Muscle layer of colon (tissue), 2 donors: ENCODE data around the gene BICC1.

Experiments used
- H3K27ac ChIP-seq: one replicate; pipeline ENCODE4 v1.7.0; 2013; ENCODE audit warnings: low read depth, mild to moderate bottlenecking, low read length, moderate library complexity
- H3K27me3 ChIP-seq, 2 donors: one replicate each; pipeline ENCODE4 v1.7.0; 2013; ENCODE audit warnings: low read length in 2 of 2, mild to moderate bottlenecking in 2 of 2; ENCODE audit not compliant: insufficient read depth in 2 of 2, control insufficient read depth in 1 of 2
- H3K36me3 ChIP-seq: one replicate; pipeline ENCODE4 v1.7.0; 2013; ENCODE audit warnings: mild to moderate bottlenecking, low read length; ENCODE audit not compliant: insufficient read depth
- H3K4me1 ChIP-seq: one replicate; pipeline ENCODE4 v1.7.0; 2013; ENCODE audit warnings: mild to moderate bottlenecking, low read length; ENCODE audit not compliant: insufficient read depth
- H3K4me3 ChIP-seq, 2 donors: one replicate each; pipeline ENCODE4 v1.7.0; 2013; ENCODE audit warnings: low read length in 2 of 2, low read depth in 1 of 2, mild to moderate bottlenecking in 1 of 2, moderate library complexity in 1 of 2
- H3K9ac ChIP-seq: one replicate; pipeline ENCODE4 v1.7.0; 2013; ENCODE audit warnings: low read length
- H3K9me3 ChIP-seq: one replicate; pipeline ENCODE4 v1.7.0; 2013; ENCODE audit warnings: mild to moderate bottlenecking, low read length
- donor health status: abdominal sarcoma.
- donor health status: Adenocarcinoma of cecum.

BICC1 gene

DNA sequence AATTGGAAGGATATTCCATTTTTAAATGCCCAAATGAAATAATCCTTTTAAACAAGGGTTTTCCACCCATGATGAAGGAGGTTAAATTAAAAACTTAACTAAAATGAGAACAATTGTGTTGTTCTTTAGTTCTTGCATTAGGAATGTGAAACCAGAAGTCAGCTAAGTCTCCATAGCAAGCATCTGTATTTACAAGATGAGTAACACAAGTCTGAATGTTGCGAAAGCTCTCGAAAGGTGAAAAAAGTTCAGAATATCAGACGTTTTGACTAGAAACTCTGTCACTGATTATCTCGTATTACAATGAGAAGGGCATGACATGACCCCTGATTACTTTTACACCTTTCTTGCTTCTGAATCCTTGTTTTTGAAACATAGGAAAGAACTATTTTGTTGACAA is 149.6 kb downstream of the BICC1 start:
- H3K27ac ChIP-seq: no peak overlapping the region
- no peak overlapping the region for H3K4me3 ChIP-seq
- peaks cover 6% of the 10 kb centered on the region for H3K9me3 ChIP-seq
- H3K4me1 ChIP-seq: peaks cover 4% of the 10 kb centered on the region
- H3K27me3 ChIP-seq: no peaks in the 10 kb centered on the region
- H3K36me3 ChIP-seq: no peaks in the 10 kb centered on the region
- H3K9ac ChIP-seq: no peak overlapping the region

DNA sequence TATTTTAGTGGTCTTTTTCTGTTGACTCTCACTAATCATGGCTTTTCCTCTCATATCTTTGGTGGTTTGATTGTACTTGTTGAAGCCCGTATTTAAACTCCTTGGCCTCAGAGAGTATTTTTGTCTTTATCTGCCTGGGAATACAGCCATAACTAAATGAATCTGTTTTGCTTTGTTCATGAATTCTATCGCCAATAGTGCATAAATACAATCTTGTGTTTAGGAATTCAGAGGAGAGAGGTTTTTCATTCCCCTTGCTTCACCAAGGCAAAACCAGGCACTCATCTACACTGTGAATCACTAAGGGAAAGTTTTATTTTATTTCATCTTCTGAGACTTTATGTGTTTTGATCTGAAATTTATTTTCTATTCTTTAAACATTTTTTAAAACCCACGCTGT is 152.7 kb downstream of the BICC1 start:
- H3K4me1 ChIP-seq: peaks cover 3% of the 10 kb centered on the region

DNA sequence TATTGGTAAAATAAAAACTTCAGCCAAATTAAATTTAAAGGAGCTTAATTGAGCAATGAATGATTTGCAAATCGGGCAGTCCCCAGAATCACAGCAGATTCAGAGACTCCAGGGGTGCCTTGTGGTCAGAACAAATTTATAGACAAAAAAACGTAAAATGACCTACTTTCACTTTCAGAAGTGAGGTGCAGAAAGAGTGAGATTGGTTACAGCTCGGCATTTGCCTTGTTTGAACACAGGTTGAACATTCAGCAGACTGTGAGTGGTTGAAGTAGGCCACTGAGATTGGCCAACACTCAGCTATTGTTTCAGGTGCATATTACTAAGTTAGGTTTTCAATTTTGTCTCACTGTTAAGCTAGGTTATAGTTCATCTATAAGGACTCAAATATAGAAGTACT is 153.4 kb downstream of the BICC1 start:
- Histone ChIP-seq H3K27ac (no peak overlapping the region), H3K27me3 (no peaks in the 10 kb centered on the region), H3K4me3 (no peak overlapping the region), H3K36me3 (no peaks in the 10 kb centered on the region), H3K9me3 (peaks cover 6% of the 10 kb centered on the region), H3K4me1 (no peaks in the 10 kb centered on the region), H3K9ac (no peak overlapping the region)

More for the DNA sequence above, 152.7 kb downstream of the BICC1 start:
- H3K9me3 ChIP-seq: peaks cover 6% of the 10 kb centered on the region
- H3K36me3 ChIP-seq: no peaks in the 10 kb centered on the region
- no peak overlapping the region for H3K9ac ChIP-seq
- no peak overlapping the region for H3K4me3 ChIP-seq
- no peak overlapping the region for H3K27ac ChIP-seq
- no peaks in the 10 kb centered on the region for H3K27me3 ChIP-seq

DNA sequence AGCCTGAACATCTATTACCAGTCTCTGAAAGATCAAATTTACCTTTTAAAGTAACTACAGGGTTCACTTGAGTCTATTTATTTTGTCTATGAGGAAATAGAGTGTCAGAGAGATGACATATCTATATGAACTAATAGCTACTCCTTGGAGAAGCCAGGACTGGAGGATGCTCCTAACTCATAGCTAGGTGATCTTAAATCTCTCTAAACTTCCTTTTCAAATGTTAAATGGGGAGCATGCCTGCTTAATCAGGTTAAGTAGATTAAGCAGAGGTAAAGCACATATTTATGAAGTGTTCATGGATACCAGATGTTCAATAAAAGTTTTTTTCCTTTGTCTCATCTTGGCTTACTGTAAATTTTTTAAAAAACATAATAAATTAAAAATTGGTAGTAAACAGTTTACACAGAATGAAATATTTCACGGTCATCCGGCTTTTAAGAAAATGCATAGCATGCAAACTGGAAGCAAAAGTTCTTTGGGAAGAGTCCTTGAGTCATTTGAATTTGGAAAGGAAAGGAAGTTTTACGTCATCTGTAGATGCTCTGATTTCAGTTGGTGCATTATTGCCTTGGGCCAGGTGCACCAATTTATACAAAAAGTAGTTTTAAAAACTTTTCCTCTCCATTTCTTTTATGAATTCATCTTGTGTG is 155.1 kb downstream of the BICC1 start:
- Histone ChIP-seq H3K27me3 (no peaks in the 10 kb centered on the region), H3K36me3 (no peaks in the 10 kb centered on the region), H3K9ac (no peak overlapping the region), H3K9me3 (peaks cover 6% of the 10 kb centered on the region), H3K4me1 (no peaks in the 10 kb centered on the region), H3K4me3 (no peak overlapping the region), H3K27ac (no peak overlapping the region)

DNA sequence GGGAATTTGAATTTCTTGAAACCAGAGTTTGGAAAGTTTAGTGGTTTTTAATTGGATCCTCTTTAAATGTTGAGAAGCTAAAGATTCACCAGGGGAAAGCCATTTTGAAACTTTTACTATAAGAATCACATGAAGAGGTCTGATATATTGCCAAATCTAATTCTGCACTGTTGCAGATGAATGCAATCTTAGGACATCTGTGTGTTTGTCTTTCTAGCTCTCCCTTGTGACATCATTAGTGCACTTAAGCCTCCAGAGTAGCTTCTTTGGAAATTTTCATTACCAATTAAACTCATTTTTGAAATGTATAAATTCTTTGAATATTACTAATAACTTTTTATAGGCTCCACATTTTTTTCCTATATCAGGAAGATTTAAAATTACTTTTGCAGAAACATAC is 160.2 kb downstream of the BICC1 start:
- H3K36me3 ChIP-seq: no peaks in the 10 kb centered on the region
- no peaks in the 10 kb centered on the region for H3K4me1 ChIP-seq
- no peak overlapping the region for H3K4me3 ChIP-seq
- no peak overlapping the region for H3K9ac ChIP-seq
- H3K9me3 ChIP-seq: no peaks in the 10 kb centered on the region
- H3K27ac ChIP-seq: no peak overlapping the region
- no peaks in the 10 kb centered on the region for H3K27me3 ChIP-seq

DNA sequence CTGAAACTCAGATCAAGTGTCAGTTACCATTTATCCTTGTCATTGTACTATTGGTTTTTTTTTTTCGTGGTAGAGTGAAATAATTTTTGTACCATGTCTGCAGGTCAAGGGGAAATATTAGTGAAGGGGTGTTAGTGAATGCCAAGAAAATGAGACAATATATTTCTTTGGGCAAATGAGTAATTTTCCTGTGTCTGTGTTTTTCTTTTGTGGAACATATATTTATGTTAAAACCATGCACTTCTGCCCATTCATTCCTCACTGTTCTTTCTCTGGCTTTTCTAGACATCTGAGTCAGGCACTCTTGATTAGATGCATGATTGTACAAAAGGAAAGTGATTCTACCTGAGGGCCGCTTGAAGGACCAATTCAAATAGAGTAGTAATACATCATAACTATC is 161.6 kb downstream of the BICC1 start:
- H3K27ac ChIP-seq: no peak overlapping the region
- H3K27me3 ChIP-seq: no peaks in the 10 kb centered on the region
- no peaks in the 10 kb centered on the region for H3K9me3 ChIP-seq
- H3K36me3 ChIP-seq: no peaks in the 10 kb centered on the region
- H3K4me3 ChIP-seq: no peak overlapping the region
- H3K4me1 ChIP-seq: no peaks in the 10 kb centered on the region
- no peak overlapping the region for H3K9ac ChIP-seq

DNA sequence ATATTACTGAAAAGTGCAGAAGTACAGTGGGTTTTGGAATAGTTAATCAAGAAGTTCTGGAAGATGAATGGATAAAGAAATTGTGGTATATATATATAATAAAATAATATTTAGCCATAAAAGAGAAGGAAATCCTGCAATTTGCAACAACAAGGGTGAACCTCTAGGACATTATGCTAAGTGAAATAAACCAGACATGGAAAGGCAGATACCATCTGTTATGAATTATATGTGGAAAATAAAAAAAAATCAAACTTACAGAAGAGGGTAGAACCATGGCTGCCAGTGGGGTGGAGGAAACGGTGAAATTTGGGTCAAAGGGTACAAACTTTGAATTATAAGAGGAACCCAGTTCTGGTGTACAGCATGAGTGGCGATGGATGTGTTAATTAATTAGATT is 162.6 kb downstream of the BICC1 start:
- Histone ChIP-seq H3K4me1 (no peaks in the 10 kb centered on the region), H3K4me3 (no peak overlapping the region), H3K9ac (no peak overlapping the region), H3K27me3 (no peaks in the 10 kb centered on the region), H3K27ac (no peak overlapping the region), H3K36me3 (no peaks in the 10 kb centered on the region), H3K9me3 (no peaks in the 10 kb centered on the region)

DNA sequence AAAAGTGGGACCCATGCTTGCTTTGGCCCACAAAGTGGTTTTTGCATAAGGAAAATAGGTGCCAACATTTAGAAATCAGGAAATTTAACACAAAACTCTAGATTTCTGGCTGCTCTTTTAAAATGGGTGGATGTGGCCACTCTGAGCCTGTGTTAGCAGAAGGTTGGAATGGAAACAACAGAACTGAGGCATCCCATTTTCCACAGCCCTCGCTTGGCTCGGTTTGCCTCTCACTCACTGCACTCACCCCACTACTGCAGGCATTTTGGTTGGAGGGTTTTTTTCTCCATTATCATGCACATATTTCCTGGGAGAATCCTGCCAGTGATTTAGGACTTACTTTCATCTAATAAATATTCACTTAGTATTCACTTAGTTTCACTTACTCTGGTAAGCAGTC is 178.9 kb downstream of the BICC1 start:
- Histone ChIP-seq H3K36me3 (no peaks in the 10 kb centered on the region), H3K27me3 (no peaks in the 10 kb centered on the region), H3K9me3 (no peaks in the 10 kb centered on the region), H3K9ac (no peak overlapping the region), H3K27ac (no peak overlapping the region), H3K4me3 (no peak overlapping the region), H3K4me1 (no peaks in the 10 kb centered on the region)

DNA sequence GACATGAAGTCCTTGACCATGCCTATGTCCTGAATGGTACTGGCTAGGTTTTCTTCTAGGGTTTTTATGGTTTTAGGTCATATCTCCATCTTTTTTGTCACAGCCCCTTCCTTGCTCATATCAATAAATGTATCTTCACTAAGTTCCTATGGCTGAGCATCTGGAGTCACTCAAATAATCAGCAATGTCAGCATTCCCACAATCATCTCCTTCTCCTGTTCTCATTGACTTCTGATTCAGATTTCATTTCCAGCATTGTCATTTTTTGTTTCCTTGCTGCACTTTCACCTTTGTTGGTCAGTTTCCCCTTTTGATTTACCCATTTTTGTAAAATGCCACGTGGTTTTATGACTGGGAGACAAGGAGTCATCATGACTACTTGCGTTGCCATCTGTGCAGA is 181.2 kb downstream of the BICC1 start:
- Histone ChIP-seq H3K9me3 (no peaks in the 10 kb centered on the region), H3K36me3 (no peaks in the 10 kb centered on the region), H3K9ac (no peak overlapping the region), H3K27ac (no peak overlapping the region), H3K27me3 (no peaks in the 10 kb centered on the region), H3K4me3 (no peak overlapping the region), H3K4me1 (no peaks in the 10 kb centered on the region)

DNA sequence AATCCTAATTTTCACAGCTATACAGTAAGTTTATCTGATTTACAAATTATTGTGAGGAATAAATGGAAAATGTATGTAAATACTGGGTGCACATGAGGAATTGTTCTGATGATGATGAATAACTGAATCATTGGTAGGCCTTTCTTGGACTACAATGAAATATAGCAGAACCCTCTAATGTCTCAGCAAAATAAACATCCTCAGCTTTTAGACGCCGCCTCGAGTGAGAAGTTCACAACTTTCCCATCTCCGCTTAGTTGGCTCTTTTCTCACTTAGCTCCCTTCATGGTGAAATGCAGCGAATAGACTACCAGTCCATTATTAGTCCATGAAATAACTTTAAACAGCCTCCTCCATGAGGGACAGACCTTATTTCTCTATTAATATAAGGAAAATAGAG is 182.3 kb downstream of the BICC1 start:
- no peak overlapping the region for H3K4me3 ChIP-seq
- no peaks in the 10 kb centered on the region for H3K9me3 ChIP-seq
- no peaks in the 10 kb centered on the region for H3K36me3 ChIP-seq
- no peak overlapping the region for H3K9ac ChIP-seq
- no peaks in the 10 kb centered on the region for H3K4me1 ChIP-seq
- no peaks in the 10 kb centered on the region for H3K27me3 ChIP-seq
- H3K27ac ChIP-seq: no peak overlapping the region

DNA sequence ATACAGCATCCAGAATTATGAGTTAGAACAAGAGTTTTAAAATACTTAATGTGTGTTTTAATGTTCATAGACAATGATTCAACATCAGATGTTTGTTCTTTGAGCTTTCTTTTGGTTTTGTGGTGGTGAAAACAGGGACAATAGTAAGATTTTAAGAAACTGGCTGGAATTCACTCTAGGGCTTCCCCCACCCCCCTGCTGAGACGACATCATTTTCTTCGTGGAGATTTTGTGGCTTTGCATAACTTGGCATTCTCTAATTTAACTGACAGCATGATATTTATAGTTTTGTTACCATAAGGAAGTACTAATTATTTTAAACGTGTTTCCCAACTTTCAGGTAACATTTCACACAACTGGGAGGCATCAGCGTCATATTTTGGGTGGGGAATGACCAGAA is 184.1 kb downstream of the BICC1 start:
- H3K9me3 ChIP-seq: no peaks in the 10 kb centered on the region
- no peak overlapping the region for H3K9ac ChIP-seq
- no peak overlapping the region for H3K4me3 ChIP-seq
- no peaks in the 10 kb centered on the region for H3K27me3 ChIP-seq
- no peak overlapping the region for H3K27ac ChIP-seq
- peaks cover 5% of the 10 kb centered on the region for H3K4me1 ChIP-seq
- no peaks in the 10 kb centered on the region for H3K36me3 ChIP-seq

DNA sequence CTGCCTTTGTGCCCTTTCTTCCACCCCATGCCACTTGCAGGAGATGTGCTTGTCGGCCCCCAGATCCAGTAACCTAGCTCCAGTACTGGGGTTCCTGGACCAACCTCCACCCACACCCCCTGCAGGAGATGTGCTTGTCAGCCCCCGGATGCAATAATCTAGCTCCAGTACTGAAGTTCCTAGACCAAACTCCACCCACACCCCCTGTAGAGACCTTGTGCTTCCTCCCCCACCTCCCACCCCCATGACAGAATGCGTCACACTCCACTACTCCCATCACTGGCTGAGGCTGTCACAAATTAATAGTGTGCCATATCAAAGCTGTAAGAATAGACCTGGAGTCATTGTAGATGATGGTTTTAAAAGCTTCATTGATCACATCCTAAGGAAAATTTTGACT is 185.0 kb downstream of the BICC1 start:
- H3K27ac ChIP-seq: no peak overlapping the region
- no peaks in the 10 kb centered on the region for H3K36me3 ChIP-seq
- no peaks in the 10 kb centered on the region for H3K9me3 ChIP-seq
- H3K27me3 ChIP-seq: no peaks in the 10 kb centered on the region
- H3K4me3 ChIP-seq: no peak overlapping the region
- peaks cover 9% of the 10 kb centered on the region for H3K4me1 ChIP-seq
- H3K9ac ChIP-seq: no peak overlapping the region
